HG02852 (cell line): Measurements from ENCODE around the gene DHX15.

Experiments used
- ATAC-seq: cut with Tn5 transposase; IDR thresholded peaks from one replicate; pipeline ENCODE4 v1.9.1; 2021; ENCODE audit warnings: mild to moderate bottlenecking, moderate library complexity; ENCODE audit not compliant: unreplicated experiment

The DHX15 gene

GRCh38 chr4:24584211-24584850, at the start of gene DHX15:
DHX15 (minus strand) TSS chr4:24584554; CDS start chr4:24584393, 161 bp downstream.
- peak; percentile 85 for ATAC-seq

GRCh38 chr4:24632011-24632410, 47.7 kb upstream of the DHX15 start:
- no peak for ATAC-seq

GRCh38 chr4:24630937-24631336, 46.6 kb upstream of the DHX15 start:
- ATAC-seq = no peak

GRCh38 chr4:24625091-24625490, 40.7 kb upstream of the DHX15 start:
- ATAC-seq = no peak

- ATAC-seq = no peak
Observed at GRCh38 chr4:24624381-24624780, 40.0 kb upstream of the DHX15 start.

GRCh38 chr4:24622146-24622834, 37.9 kb upstream of the DHX15 start:
- no peak for ATAC-seq

- no peak for ATAC-seq
Observed at GRCh38 chr4:24615977-24616376, 31.6 kb upstream of the DHX15 start.

GRCh38 chr4:24614881-24615280, 30.5 kb upstream of the DHX15 start:
- ATAC-seq = no peak

GRCh38 chr4:24613502-24613901, 29.1 kb upstream of the DHX15 start:
- no peak for ATAC-seq

GRCh38 chr4:24611575-24611974, 27.2 kb upstream of the DHX15 start:
- ATAC-seq = no peak

GRCh38 chr4:24607334-24607733, 23.0 kb upstream of the DHX15 start:
- ATAC-seq = no peak

GRCh38 chr4:24605216-24605615, 20.9 kb upstream of the DHX15 start:
- ATAC-seq = no peak

GRCh38 chr4:24604558-24605214, 20.3 kb upstream of the DHX15 start:
- no peak for ATAC-seq

GRCh38 chr4:24603343-24603742, 19.0 kb upstream of the DHX15 start:
- ATAC-seq = no peak

GRCh38 chr4:24601121-24601520, 16.8 kb upstream of the DHX15 start:
- no peak for ATAC-seq

- ATAC-seq = no peak
Observed at GRCh38 chr4:24599275-24599674, 14.9 kb upstream of the DHX15 start.

- ATAC-seq = no peak
Observed at GRCh38 chr4:24598025-24598424, 13.7 kb upstream of the DHX15 start.

- no peak for ATAC-seq
Observed at GRCh38 chr4:24595659-24596058, 11.3 kb upstream of the DHX15 start.

GRCh38 chr4:24594887-24595286, 10.5 kb upstream of the DHX15 start:
- ATAC-seq = no peak

GRCh38 chr4:24589448-24589847, 5.1 kb upstream of the DHX15 start:
- ATAC-seq = peak; percentile 50

- no peak for ATAC-seq
Observed at GRCh38 chr4:24588216-24588954, 4.0 kb upstream of the DHX15 start.
